IMR-90 (cell line): ENCODE measurements around the gene RANBP3. TPM values are rescaled to one million over a fixed set of nuclear protein-coding genes. Genes with fewer than 3 reads are reported as not detected.
A peak's percentile ranks its signal among the peaks of the same experiment; 100 is the strongest.

Experiments used
- ATAC-seq: fragments of 200-7000 bp; cut with Tn5 transposase; 2 replicates; pipeline ENCODE4 v1.9.1; 2020; ENCODE audit warnings: low read depth, mild to moderate bottlenecking, moderate library complexity
- BruUV-seq: library from RNA; stranded (reverse); fragments of 400-500 nt; replicated peaks from 2 replicates; lab custom pipeline; 2021; lab: Mats Ljungman, UMichigan
- CTCF ChIA-PET: fragments of 300-600 bp; formaldehyde crosslinking; extraction: SDS; loops from one replicate; lab custom pipeline; 2021; ENCODE audit warnings: antibody characterized with exemption; lab: Yijun Ruan, JAX
- POLR2A ChIA-PET: fragments of 300-600 bp; sonication (Branson Sonifier 250); formaldehyde crosslinking; loops from one replicate; lab custom pipeline; 2022; ENCODE audit warnings: antibody characterized with exemption; ENCODE audit not compliant: unreplicated experiment; lab: Charles Lee
- DNase-seq: peaks from one replicate; pipeline ENCODE4 v3.0.0; 2013
- H2AFZ ChIP-seq: replicated peaks from 2 replicates; pipeline ENCODE3; 2013; ENCODE audit warnings: low read length, mild to moderate bottlenecking; ENCODE audit not compliant: poor library complexity
- H2AK5ac ChIP-seq: 2 replicates; pipeline ENCODE4 v1.6.1; 2013; ENCODE audit warnings: low read depth, low read length, inconsistent platforms
- H2AK9ac ChIP-seq: replicated peaks from 2 replicates; pipeline ENCODE3; 2013; ENCODE audit warnings: mild to moderate bottlenecking, low read depth, low read length, moderate library complexity; ENCODE audit not compliant: poor library complexity
- H2BK120ac ChIP-seq: 2 replicates; pipeline ENCODE4 v1.6.1; 2013; ENCODE audit warnings: low read depth, low read length, inconsistent platforms
- H2BK15ac ChIP-seq: 3 replicates; pipeline ENCODE4 v1.6.1; 2013; ENCODE audit warnings: low read depth, low read length, inconsistent platforms
- H2BK20ac ChIP-seq: 2 replicates; pipeline ENCODE4 v1.6.1; 2013; ENCODE audit warnings: low read depth, mild to moderate bottlenecking, inconsistent platforms, low read length, moderate library complexity
- H2BK5ac ChIP-seq: 2 replicates; pipeline ENCODE4 v1.6.1; 2013; ENCODE audit warnings: mild to moderate bottlenecking, low read depth, low read length, inconsistent platforms; ENCODE audit not compliant: poor library complexity, severe bottlenecking
- H3K14ac ChIP-seq: replicated peaks from 2 replicates; pipeline ENCODE4 v1.6.1; 2013; ENCODE audit warnings: low read depth, low read length, inconsistent platforms
- H3K18ac ChIP-seq: 2 replicates; pipeline ENCODE4 v1.6.1; 2013; ENCODE audit warnings: low read depth, low read length, control low read depth
- H3K23ac ChIP-seq: 2 replicates; pipeline ENCODE4 v1.6.1; 2013; ENCODE audit warnings: low read depth, low read length, inconsistent platforms
- H3K27ac ChIP-seq: 2 replicates; pipeline ENCODE4 v1.5.1; 2013; ENCODE audit warnings: mild to moderate bottlenecking, control low read depth, low read length; ENCODE audit not compliant: insufficient read depth
- H3K27me3 ChIP-seq: 2 replicates; pipeline ENCODE4 v1.6.1; 2013; ENCODE audit warnings: low read length; ENCODE audit not compliant: control insufficient read depth, insufficient read depth
- H3K36me3 ChIP-seq: 2 replicates; pipeline ENCODE4 v1.6.1; 2013; ENCODE audit warnings: low read length, mixed read lengths; ENCODE audit not compliant: control insufficient read depth, insufficient read depth
- H3K4ac ChIP-seq: 2 replicates; pipeline ENCODE4 v1.6.1; 2013; ENCODE audit warnings: low read depth, low read length, inconsistent platforms
- H3K4me1 ChIP-seq: 2 replicates; pipeline ENCODE4 v1.6.1; 2013; ENCODE audit warnings: low read length, mixed read lengths; ENCODE audit not compliant: control insufficient read depth, insufficient read depth
- H3K4me2 ChIP-seq: 2 replicates; pipeline ENCODE4 v1.6.1; 2013; ENCODE audit warnings: low read depth, mild to moderate bottlenecking, control low read depth, low read length, moderate library complexity
- H3K4me3 ChIP-seq: 2 replicates; pipeline ENCODE4 v1.5.1; 2013; ENCODE audit warnings: low read depth, mild to moderate bottlenecking, control low read depth, low read length, moderate library complexity; ENCODE audit not compliant: insufficient read depth
- H3K56ac ChIP-seq: 2 replicates; pipeline ENCODE4 v1.6.1; 2013; ENCODE audit warnings: low read length, inconsistent platforms; ENCODE audit not compliant: insufficient read depth; ENCODE audit errors: extremely low read depth
- H3K79me1 ChIP-seq, 2 experiments: 2 replicates each; pipeline ENCODE4 v1.6.1; 2013; ENCODE audit warnings: low read length in 2 of 2, inconsistent platforms in 1 of 2, low read depth in 1 of 2
- H3K9ac ChIP-seq: 2 replicates; pipeline ENCODE4 v1.6.1; 2013; ENCODE audit warnings: low read depth, low read length, control low read depth
- H3K9me1 ChIP-seq: 2 replicates; pipeline ENCODE4 v1.6.1; 2013; ENCODE audit warnings: low read length, inconsistent platforms; ENCODE audit not compliant: insufficient read depth
- H3K9me3 ChIP-seq: 2 replicates; pipeline ENCODE4 v1.6.1; 2013; ENCODE audit warnings: low read length; ENCODE audit not compliant: control insufficient read depth, insufficient read depth
- H4K20me1 ChIP-seq: 2 replicates; pipeline ENCODE4 v1.6.1; 2013; ENCODE audit warnings: low read length, inconsistent platforms; ENCODE audit not compliant: insufficient read depth
- H4K5ac ChIP-seq: 2 replicates; pipeline ENCODE4 v1.6.1; 2013; ENCODE audit warnings: mild to moderate bottlenecking, low read depth, low read length, control low read depth
- H4K8ac ChIP-seq, 2 experiments: 2 replicates each; pipeline ENCODE4 v1.6.1; 2013; ENCODE audit warnings: low read depth in 2 of 2, low read length in 2 of 2, control low read depth in 1 of 2, inconsistent platforms in 1 of 2
- H4K91ac ChIP-seq: 2 replicates; pipeline ENCODE4 v1.6.1; 2013; ENCODE audit warnings: low read depth, low read length, inconsistent platforms; ENCODE audit not compliant: insufficient read depth
- BHLHE40 ChIP-seq: fragments of 150-350 bp; IDR thresholded peaks from 2 replicates; pipeline ENCODE4 v1.6.1; 2016; ENCODE audit warnings: mild to moderate bottlenecking, low read depth, low read length
- USF2 ChIP-seq: fragments of 150-350 bp; IDR thresholded peaks from 2 replicates; pipeline ENCODE4 v1.6.1; 2017; ENCODE audit warnings: mild to moderate bottlenecking, antibody characterized with exemption, low read length, low read depth
- WGBS, 2 experiments: methylation state at CpG; one replicate each; pipeline versions ENCODE4 v1.1.5 to v1.1.7; 2013; ENCODE audit warnings: missing lambda C conversion rate in 2 of 2; ENCODE audit not compliant: insufficient read length in 1 of 2; ENCODE audit errors: extremely low coverage in 2 of 2; 5-methylcytosine and 5-hydroxymethylcytosine counted together
- dilution Hi-C: fragments of 300-500 bp; cut with HindIII; formaldehyde crosslinking; loops from one replicate; pipeline ENCODE4 v1.14.3; 2018; ENCODE audit warnings: low sequenced_read_pairs; ENCODE audit not compliant: unreplicated experiment
- in situ Hi-C: fragments of 300-500 bp; cut with MboI; formaldehyde crosslinking; loops from 3 replicates; pipeline ENCODE4 v1.14.3; 2019; ENCODE audit warnings: low sequenced_read_pairs, inconsistent platforms, mixed read lengths
- intact Hi-C: fragments of 100-400 bp; cut with micrococcal nuclease; formaldehyde crosslinking; loops from 2 replicates; pipeline ENCODE4 v1.10.0; 2022
- polyA plus RNA-seq, 3 experiments: library from polyadenylated mRNA; depleted of rRNA; stranded (reverse); fragments of >200 nt; gene quantifications; 2 replicates each; pipeline ENCODE4 v1.2.3, GENCODE V29; 2012; ENCODE audit warnings: low replicate concordance in 1 of 3
- total RNA-seq: library from RNA; depleted of rRNA; stranded (reverse); fragments of >200 nt; gene quantifications from 2 replicates; pipeline ENCODE4 v1.2.3, GENCODE V29; 2012

Gene RANBP3
- total and polyA plus RNA-seq, 2 of the 4 experiments (the other 2 are of a cell fraction), result 42.5 to 111 TPM

DNA sequence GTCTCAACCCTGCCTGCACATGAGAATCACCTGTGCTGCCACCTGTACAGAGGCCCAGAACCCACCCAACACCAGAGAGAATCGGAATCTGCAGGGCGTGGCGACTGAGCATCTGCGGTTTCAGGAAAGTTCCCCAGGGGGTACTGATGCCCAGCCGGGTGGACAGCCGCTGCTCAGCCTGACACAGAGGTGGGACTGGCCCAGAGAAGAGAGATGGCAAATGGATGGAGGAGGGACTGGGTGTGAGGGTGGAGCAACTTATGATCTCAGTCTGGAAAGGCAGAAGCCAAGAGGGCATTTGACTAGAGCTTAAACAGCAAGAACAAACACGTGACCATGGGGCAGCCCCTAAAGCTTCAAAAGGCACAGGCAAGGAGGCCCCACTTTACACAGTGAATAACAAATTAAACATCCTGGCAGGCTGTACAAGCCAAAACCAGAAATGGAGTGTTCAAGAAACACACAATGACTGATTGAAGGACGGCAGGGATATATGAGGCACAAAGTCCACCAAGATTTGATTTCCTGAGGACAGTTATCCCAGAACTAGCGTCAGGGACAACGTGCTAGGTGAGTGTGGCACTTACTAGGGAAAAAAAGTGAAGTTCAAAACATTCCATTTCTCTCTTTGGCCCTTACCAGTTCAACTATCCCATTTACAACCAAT, 3.1 kb downstream of the RANBP3 start:
- 83% methylated on average over 3 of the region's 10 CpGs; no CpG with 5 or more reads in 1 of the 2 experiments for WGBS, 2 experiments
- dilution Hi-C loops, result no loop called here
- H3K36me3 ChIP-seq, result peaks cover 20% of the 10 kb centered on the region
- no peak overlapping the region for H2BK15ac ChIP-seq
- no peak overlapping the region for H4K91ac ChIP-seq
- no peak overlapping the region for H3K4ac ChIP-seq
- ATAC-seq (no peak), DNase-seq (peak; percentile 35)
- TF ChIP-seq BHLHE40 (no peak), USF2 (peak; percentile 22; the same call in 1 of the 2 replicates)
- H2AK5ac ChIP-seq, result no peak overlapping the region
- H3K79me1 ChIP-seq, result peaks cover 15 to 83% of the 10 kb centered on the region in 2 experiments
- peaks cover 30% of the 10 kb centered on the region for H3K9me1 ChIP-seq
- H3K4me3 ChIP-seq, result no peak overlapping the region
- no peak overlapping the region for H2BK120ac ChIP-seq
- H3K18ac ChIP-seq, result no peak overlapping the region
- no TSS peak for BruUV-seq
- H3K4me1 ChIP-seq, result peaks cover 14% of the 10 kb centered on the region
- H4K20me1 ChIP-seq, result peaks cover 68% of the 10 kb centered on the region
- no peak overlapping the region for H3K9ac ChIP-seq
- H3K9me3 ChIP-seq, result no peaks in the 10 kb centered on the region
- POLR2A ChIA-PET, result no interaction called here
- H3K56ac ChIP-seq, result no peak overlapping the region
- no peak overlapping the region for H4K5ac ChIP-seq
- CTCF ChIA-PET, result no interaction called here
- no peak overlapping the region for H2AFZ ChIP-seq
- H2BK5ac ChIP-seq, result no peak overlapping the region
- H4K8ac ChIP-seq, result no peak overlapping the region
- intact Hi-C loops, result no loop called here
- H3K23ac ChIP-seq, result no peak overlapping the region
- no peak overlapping the region; the same call in 1 of the 2 replicates for H3K4me2 ChIP-seq
- in situ Hi-C loops, result no loop called here
- H2BK20ac ChIP-seq, result no peak overlapping the region
- no peak overlapping the region for H3K27ac ChIP-seq
- no peak overlapping the region for H3K14ac ChIP-seq
- H3K27me3 ChIP-seq, result no peaks in the 10 kb centered on the region
- no peak overlapping the region for H2AK9ac ChIP-seq
